CD14-positive monocyte (primary cell): ENCODE results near the gene PSMG3. TPM values are rescaled to one million over a fixed set of nuclear protein-coding genes. Genes with fewer than 3 reads are reported as not detected.
A peak's percentile ranks its signal among the peaks of the same experiment; 100 is the strongest.

ENCODE experiments used
- DNase-seq, 3 donors: peaks; one replicate each; pipeline ENCODE4 v3.0.0-alpha.2; 2011 to 2022
- H2AFZ ChIP-seq: 2 replicates; pipeline ENCODE4 v1.6.0; 2012; ENCODE audit warnings: mild to moderate bottlenecking, low read depth, low read length, inconsistent platforms; ENCODE audit not compliant: insufficient read depth, poor library complexity, severe bottlenecking
- H3K27ac ChIP-seq, 2 donors: 1 replicate in 1 of 2; 2 replicates in 1 of 2; pipeline ENCODE4 v1.5.1; 2012 to 2013; ENCODE audit warnings: low read length in 2 of 2, control low read depth in 1 of 2, inconsistent platforms in 1 of 2, low read depth in 1 of 2, mild to moderate bottlenecking in 1 of 2
- H3K27me3 ChIP-seq, 2 donors: one replicate each; pipeline versions ENCODE4 v1.6.0 to v1.6.1; 2011 to 2013; ENCODE audit warnings: low read length in 2 of 2; ENCODE audit not compliant: control insufficient read depth in 2 of 2, insufficient read depth in 2 of 2
- H3K36me3 ChIP-seq, 2 donors: replicated peaks in 1 of 2; 1 replicate in 1 of 2; 2 replicates in 1 of 2; pipeline versions ENCODE4 v1.5.1 to v1.6.1; 2012 to 2013; ENCODE audit warnings: low read length in 2 of 2, control low read depth in 1 of 2, inconsistent platforms in 1 of 2, mild to moderate bottlenecking in 1 of 2; ENCODE audit not compliant: insufficient read depth in 2 of 2, control insufficient read depth in 1 of 2
- H3K4me1 ChIP-seq, 2 donors: 1 replicate in 1 of 2; 2 replicates in 1 of 2; pipeline versions ENCODE4 v1.5.1 to v1.6.1; 2012 to 2013; ENCODE audit warnings: low read length in 2 of 2, control low read depth in 1 of 2, inconsistent platforms in 1 of 2, mild to moderate bottlenecking in 1 of 2, moderate library complexity in 1 of 2; ENCODE audit not compliant: insufficient read depth in 2 of 2, control insufficient read depth in 1 of 2
- H3K4me2 ChIP-seq: replicated peaks from 2 replicates; pipeline ENCODE3; 2012; ENCODE audit warnings: low read length, moderate library complexity, mild to moderate bottlenecking; ENCODE audit not compliant: poor library complexity, severe bottlenecking; ENCODE audit errors: extremely low read depth
- H3K4me3 ChIP-seq, 3 experiments: fragments of 200-600 bp in 1 of 3; sonication (generic) in 1 of 3; replicated peaks in 1 of 3; 1 replicate in 2 of 3; 2 replicates in 1 of 3; pipeline ENCODE4 v1.5.1; 2011 to 2013; ENCODE audit warnings: low read length in 3 of 3, mild to moderate bottlenecking in 3 of 3, control low read depth in 2 of 3, low read depth in 2 of 3, inconsistent platforms in 1 of 3, moderate library complexity in 1 of 3
- H3K79me2 ChIP-seq: 2 replicates; pipeline ENCODE4 v1.6.0; 2012; ENCODE audit warnings: mild to moderate bottlenecking, control low read depth, inconsistent platforms, low read length, moderate library complexity; ENCODE audit not compliant: insufficient read depth
- H3K9ac ChIP-seq: 2 replicates; pipeline ENCODE4 v1.6.0; 2017; ENCODE audit warnings: low read length, mild to moderate bottlenecking; ENCODE audit not compliant: insufficient read depth, poor library complexity, severe bottlenecking
- H3K9me3 ChIP-seq, 2 donors: replicated peaks in 1 of 2; 1 replicate in 1 of 2; 2 replicates in 1 of 2; pipeline versions ENCODE4 v1.5.1 to v1.6.1; 2012 to 2013; ENCODE audit warnings: low read length in 2 of 2, control low read depth in 1 of 2; ENCODE audit not compliant: control insufficient read depth in 1 of 2, insufficient read depth in 1 of 2
- H4K20me1 ChIP-seq: 2 replicates; pipeline ENCODE4 v1.6.0; 2012; ENCODE audit warnings: mild to moderate bottlenecking, low read length, control low read depth, moderate library complexity; ENCODE audit not compliant: insufficient read depth
- H3K27ac Mint-ChIP-seq, 7 donors: one replicate each; pipeline ENCODE4 v1.8.0; 2020; ENCODE audit warnings: mild to moderate bottlenecking in 7 of 7, mixed read lengths in 7 of 7, moderate library complexity in 6 of 7, inconsistent platforms in 2 of 7
- H3K27me3 Mint-ChIP-seq, 3 donors: one replicate each; pipeline ENCODE4 v1.8.0; 2021 to 2022; ENCODE audit warnings: low read depth in 3 of 3, mild to moderate bottlenecking in 3 of 3, mixed read lengths in 3 of 3, moderate library complexity in 3 of 3, inconsistent platforms in 1 of 3
- H3K36me3 Mint-ChIP-seq, 2 donors: one replicate each; pipeline ENCODE4 v1.8.0; 2020; ENCODE audit warnings: mixed read lengths in 2 of 2, inconsistent platforms in 1 of 2, mild to moderate bottlenecking in 1 of 2
- H3K4me1 Mint-ChIP-seq: one replicate; pipeline ENCODE4 v1.8.0; 2020; ENCODE audit warnings: mild to moderate bottlenecking, mixed read lengths
- H3K4me3 Mint-ChIP-seq, 2 donors: one replicate each; pipeline ENCODE4 v1.8.0; 2020; ENCODE audit warnings: mild to moderate bottlenecking in 2 of 2, mixed read lengths in 2 of 2, moderate library complexity in 1 of 2
- H3K9me3 Mint-ChIP-seq, 7 donors: one replicate each; pipeline ENCODE4 v1.8.0; 2020 to 2022; ENCODE audit warnings: mixed read lengths in 7 of 7, mild to moderate bottlenecking in 6 of 7, moderate library complexity in 6 of 7, inconsistent platforms in 2 of 7
- WGBS: methylation state at CpG from one replicate; pipeline ENCODE4 v1.1.5; 2013; ENCODE audit warnings: missing lambda C conversion rate; ENCODE audit not compliant: insufficient coverage; 5-methylcytosine and 5-hydroxymethylcytosine counted together
- intact Hi-C, 2 donors: fragments of 100-400 bp; cut with micrococcal nuclease; formaldehyde crosslinking; loops; one replicate each; pipeline versions ENCODE4 v1.15.0 to v1.15.1; 2023
- polyA plus RNA-seq, 3 donors: library from polyadenylated mRNA; depleted of rRNA in 1 of 3; unstranded in 2 of 3; stranded (reverse) in 1 of 3; fragments of 300-500 nt in 2 of 3; fragments of >200 nt in 1 of 3; fragmentation: Illumina TruSeq in 2 of 3; gene quantifications; 1 replicate in 2 of 3; 2 replicates in 1 of 3; pipeline ENCODE4 v1.2.3, GENCODE V29; 2012 to 2021
- TF ChIP-seq, protein P1 (sequence below): fragments of 200-600 bp; IDR thresholded peaks from one replicate; pipeline ENCODE4 v1.8.0; 2022; ENCODE audit warnings: antibody characterized with exemption, mild to moderate bottlenecking

The PSMG3 gene
- polyA plus RNA-seq, 3 donors: 32.6 to 38.8 (median 34.5) TPM

- Mint-ChIP-seq H3K27ac (no peak overlapping the region), H3K36me3 (no peaks in the 10 kb centered on the region), H3K27me3 (peaks cover 33 to 40% (median 35%) of the 10 kb centered on the region in 3 donors), H3K4me3 (no peak overlapping the region), H3K4me1 (no peaks in the 10 kb centered on the region), H3K9me3 (peaks cover 7 to 18% (median 14%) of the 10 kb centered on the region in 7 donors)
- no peak overlapping the region for H3K9ac ChIP-seq
- no peak overlapping the region for H3K4me2 ChIP-seq
- no peaks in the 10 kb centered on the region for H3K79me2 ChIP-seq
- intact Hi-C loops: no loop called here
- H3K9me3 ChIP-seq: peaks cover 6 to 20% of the 10 kb centered on the region in 2 donors
- peak in 1 of 3 donors; percentile 3 for DNase-seq
- no peaks in the 10 kb centered on the region for H4K20me1 ChIP-seq
- H3K27me3 ChIP-seq: peaks cover 2 to 20% of the 10 kb centered on the region in 2 donors
- TF ChIP-seq, protein P1, sequence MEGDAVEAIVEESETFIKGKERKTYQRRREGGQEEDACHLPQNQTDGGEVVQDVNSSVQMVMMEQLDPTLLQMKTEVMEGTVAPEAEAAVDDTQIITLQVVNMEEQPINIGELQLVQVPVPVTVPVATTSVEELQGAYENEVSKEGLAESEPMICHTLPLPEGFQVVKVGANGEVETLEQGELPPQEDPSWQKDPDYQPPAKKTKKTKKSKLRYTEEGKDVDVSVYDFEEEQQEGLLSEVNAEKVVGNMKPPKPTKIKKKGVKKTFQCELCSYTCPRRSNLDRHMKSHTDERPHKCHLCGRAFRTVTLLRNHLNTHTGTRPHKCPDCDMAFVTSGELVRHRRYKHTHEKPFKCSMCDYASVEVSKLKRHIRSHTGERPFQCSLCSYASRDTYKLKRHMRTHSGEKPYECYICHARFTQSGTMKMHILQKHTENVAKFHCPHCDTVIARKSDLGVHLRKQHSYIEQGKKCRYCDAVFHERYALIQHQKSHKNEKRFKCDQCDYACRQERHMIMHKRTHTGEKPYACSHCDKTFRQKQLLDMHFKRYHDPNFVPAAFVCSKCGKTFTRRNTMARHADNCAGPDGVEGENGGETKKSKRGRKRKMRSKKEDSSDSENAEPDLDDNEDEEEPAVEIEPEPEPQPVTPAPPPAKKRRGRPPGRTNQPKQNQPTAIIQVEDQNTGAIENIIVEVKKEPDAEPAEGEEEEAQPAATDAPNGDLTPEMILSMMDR: peak; percentile 37
- no peak overlapping the region for H3K4me3 ChIP-seq
- H3K36me3 ChIP-seq: no peaks in the 10 kb centered on the region
- H3K4me1 ChIP-seq: no peaks in the 10 kb centered on the region
- WGBS: 77% methylated on average over 19 of the region's 19 CpGs
- H3K27ac ChIP-seq: no peak overlapping the region
- H2AFZ ChIP-seq: no peak overlapping the region
These were observed 23.4 kb upstream of the PSMG3 start for GRCh38 chr7:1593091-1593866.

DNA sequence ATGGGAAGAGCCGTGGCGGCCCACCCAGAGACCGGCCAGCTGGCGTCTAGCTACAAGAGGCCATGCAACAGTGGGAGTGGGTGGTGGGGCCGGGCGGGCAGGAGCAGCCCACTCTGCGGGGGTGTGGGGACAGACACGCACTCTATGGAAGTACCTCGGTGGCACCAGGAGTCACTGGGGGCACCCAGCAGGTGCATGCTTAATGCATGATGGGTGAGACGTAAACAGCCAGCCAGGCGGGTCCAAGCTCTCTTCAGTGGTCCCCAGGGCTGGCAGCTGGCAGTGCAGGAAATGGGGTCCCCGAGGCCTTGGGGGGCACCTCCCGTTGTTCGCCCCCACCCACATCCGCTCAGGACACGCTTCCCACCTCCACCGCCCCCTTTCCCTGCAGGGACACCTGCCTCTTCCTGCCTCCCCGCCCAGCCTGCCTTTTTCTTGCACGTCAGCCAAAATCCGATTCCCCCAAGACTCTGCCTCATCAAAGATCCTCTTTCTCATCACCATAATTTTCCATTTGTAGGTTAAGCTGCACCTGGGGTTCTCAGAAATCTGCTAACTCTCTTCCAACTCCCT is 22.6 kb upstream of the PSMG3 start:
- Mint-ChIP-seq H3K27ac (peak overlapping the region in 1 of 7 donors; percentile 40), H3K27me3 (peaks cover 35 to 40% (median 36%) of the 10 kb centered on the region in 3 donors), H3K36me3 (no peaks in the 10 kb centered on the region), H3K4me1 (no peaks in the 10 kb centered on the region), H3K9me3 (peaks cover 6 to 16% (median 10%) of the 10 kb centered on the region in 7 donors), H3K4me3 (no peak overlapping the region)
- H3K4me1 ChIP-seq: no peaks in the 10 kb centered on the region
- H3K36me3 ChIP-seq: no peaks in the 10 kb centered on the region
- H2AFZ ChIP-seq: no peak overlapping the region
- no peak for DNase-seq
- H3K9ac ChIP-seq: no peak overlapping the region
- intact Hi-C loops: no loop called here
- H3K79me2 ChIP-seq: no peaks in the 10 kb centered on the region
- TF ChIP-seq, protein P1: no peak
- H4K20me1 ChIP-seq: no peaks in the 10 kb centered on the region
- peaks cover 6 to 11% of the 10 kb centered on the region in 2 donors for H3K9me3 ChIP-seq
- H3K4me2 ChIP-seq: no peak overlapping the region
- no peak overlapping the region for H3K4me3 ChIP-seq
- 55% methylated on average over 19 of the region's 20 CpGs for WGBS
- H3K27me3 ChIP-seq: peaks cover 2 to 20% of the 10 kb centered on the region in 2 donors
- H3K27ac ChIP-seq: no peak overlapping the region
